H9 (cell line): ENCODE data around the gene KIAA0753. TPM values are rescaled to one million over a fixed set of nuclear protein-coding genes. Genes with fewer than 3 reads are reported as not detected.

ENCODE experiments used
- DNase-seq: peaks from one replicate; pipeline ENCODE4 v3.0.0-alpha.2; 2017
- H2AFZ ChIP-seq: one replicate; pipeline ENCODE4 v1.6.1; 2013; ENCODE audit warnings: mild to moderate bottlenecking, low read length, control low read depth, moderate library complexity
- H2AK5ac ChIP-seq: 2 replicates; pipeline ENCODE4 v1.6.1; 2013; ENCODE audit warnings: low read length, control low read depth, mixed read lengths; ENCODE audit not compliant: insufficient read length
- H2BK120ac ChIP-seq: one replicate; pipeline ENCODE4 v1.6.1; 2013; ENCODE audit warnings: low read depth, mild to moderate bottlenecking, low read length, control low read depth, inconsistent platforms; ENCODE audit not compliant: poor library complexity, severe bottlenecking
- H2BK12ac ChIP-seq: 2 replicates; pipeline ENCODE4 v1.6.1; 2013; ENCODE audit warnings: low read length, control low read depth, mixed read lengths, low read depth; ENCODE audit not compliant: insufficient read length
- H2BK15ac ChIP-seq: 2 replicates; pipeline ENCODE4 v1.6.1; 2013; ENCODE audit warnings: low read depth, low read length, control low read depth
- H2BK20ac ChIP-seq: one replicate; pipeline ENCODE4 v1.6.1; 2013; ENCODE audit warnings: low read depth, mild to moderate bottlenecking, low read length, control low read depth, inconsistent platforms; ENCODE audit not compliant: poor library complexity, severe bottlenecking
- H2BK5ac ChIP-seq: 2 replicates; pipeline ENCODE4 v1.6.1; 2013; ENCODE audit warnings: low read length, control low read depth, mixed read lengths; ENCODE audit not compliant: insufficient read length
- H3K14ac ChIP-seq: 2 replicates; pipeline ENCODE4 v1.6.1; 2013; ENCODE audit warnings: low read length, control low read depth; ENCODE audit not compliant: insufficient read depth
- H3K18ac ChIP-seq: 2 replicates; pipeline ENCODE4 v1.6.1; 2013; ENCODE audit warnings: low read depth, mild to moderate bottlenecking, mixed read lengths, low read length, control low read depth; ENCODE audit not compliant: insufficient read length
- H3K23ac ChIP-seq: 2 replicates; pipeline ENCODE4 v1.6.1; 2013; ENCODE audit warnings: low read length, control low read depth, mixed read lengths, low read depth; ENCODE audit not compliant: insufficient read length
- H3K23me2 ChIP-seq: 2 replicates; pipeline ENCODE4 v1.6.1; 2013; ENCODE audit warnings: low read depth, mild to moderate bottlenecking, mixed read lengths, low read length, control low read depth; ENCODE audit not compliant: insufficient read length, poor library complexity, severe bottlenecking
- H3K27ac ChIP-seq: 2 replicates; pipeline ENCODE4 v1.5.1; 2013; ENCODE audit warnings: low read length, control low read depth, mixed read lengths, low read depth; ENCODE audit not compliant: insufficient read length
- H3K27me3 ChIP-seq: 2 replicates; pipeline ENCODE4 v1.6.1; 2013; ENCODE audit warnings: low read length, control low read depth, inconsistent platforms; ENCODE audit not compliant: insufficient read depth
- H3K4ac ChIP-seq: 2 replicates; pipeline ENCODE4 v1.6.1; 2013; ENCODE audit warnings: low read depth, mild to moderate bottlenecking, control low read depth, inconsistent platforms, low read length, moderate library complexity
- H3K4me1 ChIP-seq: 2 replicates; pipeline ENCODE4 v1.6.1; 2013; ENCODE audit warnings: low read length, control low read depth, inconsistent platforms; ENCODE audit not compliant: insufficient read depth
- H3K4me2 ChIP-seq: 2 replicates; pipeline ENCODE4 v1.6.1; 2013; ENCODE audit warnings: low read length, control low read depth, mixed read lengths; ENCODE audit not compliant: insufficient read length, insufficient read depth
- H3K56ac ChIP-seq: 2 replicates; pipeline ENCODE4 v1.6.1; 2013; ENCODE audit warnings: low read depth, mild to moderate bottlenecking, mixed read lengths, low read length, control low read depth; ENCODE audit not compliant: insufficient read length
- H3K79me1 ChIP-seq: 2 replicates; pipeline ENCODE4 v1.6.1; 2013; ENCODE audit warnings: low read depth, mild to moderate bottlenecking, moderate library complexity, low read length, control low read depth, inconsistent platforms; ENCODE audit not compliant: insufficient read depth, poor library complexity, severe bottlenecking
- H3K79me2 ChIP-seq: 2 replicates; pipeline ENCODE4 v1.6.1; 2013; ENCODE audit warnings: low read length, control low read depth, inconsistent platforms; ENCODE audit not compliant: insufficient read depth
- H3K9ac ChIP-seq: 2 replicates; pipeline ENCODE4 v1.6.1; 2013; ENCODE audit warnings: low read length, control low read depth, mixed read lengths; ENCODE audit not compliant: insufficient read length; ENCODE audit errors: extremely low read depth
- H3K9me3 ChIP-seq: one replicate; pipeline ENCODE4 v1.6.1; 2013; ENCODE audit warnings: low read depth, low read length, inconsistent platforms; ENCODE audit not compliant: control insufficient read depth
- H3T11ph ChIP-seq: one replicate; pipeline ENCODE4 v1.6.1; 2013; ENCODE audit warnings: mild to moderate bottlenecking, low read length, control low read depth, inconsistent platforms
- H4K20me1 ChIP-seq: one replicate; pipeline ENCODE4 v1.6.1; 2013; ENCODE audit not compliant: control insufficient read depth, insufficient read length, insufficient read depth
- H4K5ac ChIP-seq: 2 replicates; pipeline ENCODE4 v1.6.1; 2013; ENCODE audit warnings: low read depth, mild to moderate bottlenecking, mixed read lengths, low read length, control low read depth; ENCODE audit not compliant: insufficient read length
- H4K8ac ChIP-seq: replicated peaks from 2 replicates; pipeline ENCODE4 v1.6.1; 2013; ENCODE audit warnings: low read length, control low read depth, mixed read lengths, low read depth; ENCODE audit not compliant: insufficient read length
- H4K91ac ChIP-seq: 2 replicates; pipeline ENCODE4 v1.6.1; 2013; ENCODE audit warnings: low read depth, mild to moderate bottlenecking, moderate library complexity, mixed read lengths, low read length, control low read depth; ENCODE audit not compliant: insufficient read length
- H3K27ac Mint-ChIP-seq, 3 experiments: 2 replicates in 2 of 3; 3 replicates in 1 of 3; pipeline ENCODE4 v1.8.0; 2020 to 2021; ENCODE audit warnings: mixed read lengths in 3 of 3, mild to moderate bottlenecking in 1 of 3, moderate library complexity in 1 of 3
- H3K27me3 Mint-ChIP-seq: 2 replicates; pipeline ENCODE4 v1.8.0; 2021; ENCODE audit warnings: low read depth, mild to moderate bottlenecking, moderate library complexity, mixed read lengths
- H3K36me3 Mint-ChIP-seq, 3 experiments: 2 replicates in 2 of 3; 3 replicates in 1 of 3; pipeline ENCODE4 v1.8.0; 2020 to 2021; ENCODE audit warnings: low read depth in 3 of 3, mixed read lengths in 3 of 3; ENCODE audit not compliant: insufficient read depth in 1 of 3
- H3K4me1 Mint-ChIP-seq, 2 experiments: 2 replicates each; pipeline ENCODE4 v1.8.0; 2020; ENCODE audit warnings: mixed read lengths in 2 of 2
- H3K4me3 Mint-ChIP-seq, 2 experiments: 2 replicates in 1 of 2; 3 replicates in 1 of 2; pipeline ENCODE4 v1.8.0; 2020 to 2021; ENCODE audit warnings: mild to moderate bottlenecking in 2 of 2, mixed read lengths in 2 of 2, moderate library complexity in 1 of 2
- H3K9me3 Mint-ChIP-seq, 2 experiments: 2 replicates in 1 of 2; 3 replicates in 1 of 2; pipeline ENCODE4 v1.8.0; 2020; ENCODE audit warnings: mild to moderate bottlenecking in 2 of 2, mixed read lengths in 2 of 2, moderate library complexity in 1 of 2
- CTCF ChIP-seq: fragments of 200-600 bp; sonication (generic); conservative IDR thresholded peaks from 3 replicates; pipeline ENCODE4 v1.8.0; 2021; ENCODE audit warnings: antibody characterized with exemption, mild to moderate bottlenecking
- WGBS: extraction: QIAGEN DNeasy Blood & Tissue Kit; methylation state at CpG from one replicate; pipeline ENCODE4 v1.1.7; 2013; ENCODE audit warnings: missing lambda C conversion rate, low lambda C conversion rate, mixed read lengths; ENCODE audit not compliant: insufficient read length; ENCODE audit errors: extremely low coverage; 5-methylcytosine and 5-hydroxymethylcytosine counted together
- total RNA-seq: library from RNA; stranded (reverse); gene quantifications from 2 replicates; pipeline ENCODE4 v1.2.1, GENCODE V29; 2021

Gene KIAA0753
- total RNA-seq, 1 experiment from 2014 or later = 37.2 TPM

- H4K20me1 ChIP-seq = peaks cover 2% of the 10 kb centered on the region
- H3K14ac ChIP-seq = no peak overlapping the region
- no peak overlapping the region for H3K27ac ChIP-seq
- H2BK12ac ChIP-seq = no peak overlapping the region
- no peak for TF ChIP-seq CTCF
- Mint-ChIP-seq H3K4me1 (peaks cover 17 to 36% of the 10 kb centered on the region in 2 experiments), H3K27ac (no peak overlapping the region), H3K9me3 (no peaks in the 10 kb centered on the region), H3K4me3 (no peak overlapping the region), H3K36me3 (no peaks in the 10 kb centered on the region), H3K27me3 (no peaks in the 10 kb centered on the region; the same call in 1 of the 2 replicates)
- no peak overlapping the region for H2AK5ac ChIP-seq
- H3K79me2 ChIP-seq = no peaks in the 10 kb centered on the region
- H2AFZ ChIP-seq = no peak overlapping the region
- H3K4me1 ChIP-seq = peaks cover 5% of the 10 kb centered on the region; the same call in 1 of the 2 replicates
- no CpG with 5 or more reads among the region's 7 CpGs for whole genome bisulfite sequencing
- no peak overlapping the region for H3T11ph ChIP-seq
- H2BK5ac ChIP-seq = no peak overlapping the region
- no peak overlapping the region for H3K23ac ChIP-seq
- H3K4me2 ChIP-seq = no peak overlapping the region
- no peaks in the 10 kb centered on the region for H3K79me1 ChIP-seq
- no peak overlapping the region for H3K56ac ChIP-seq
- no peak overlapping the region for H2BK20ac ChIP-seq
- no peak overlapping the region for H4K91ac ChIP-seq
- H3K23me2 ChIP-seq = no peaks in the 10 kb centered on the region
- H3K18ac ChIP-seq = no peak overlapping the region
- no peak overlapping the region for H4K5ac ChIP-seq
- H2BK120ac ChIP-seq = no peak overlapping the region
- no peak overlapping the region for H3K9ac ChIP-seq
- no peak overlapping the region for H2BK15ac ChIP-seq
- H3K9me3 ChIP-seq = no peaks in the 10 kb centered on the region
- no peak overlapping the region for H3K4ac ChIP-seq
- peak; percentile 18 for DNase-seq
- no peaks in the 10 kb centered on the region for H3K27me3 ChIP-seq
- H4K8ac ChIP-seq = no peak overlapping the region
These were observed 108.9 kb downstream of the KIAA0753 start for GRCh38 chr17:6531575-6531974.
